Endothelial cell of umbilical vein (primary cell): ENCODE measurements around the gene RTP3. TPM values are rescaled to one million over a fixed set of nuclear protein-coding genes. Genes with fewer than 3 reads are reported as not detected.
A peak's percentile ranks its signal among the peaks of the same experiment; 100 is the strongest.
"Not testable (repeated sequence)": the region's sequence is repeated elsewhere in the genome, so short reads cannot be mapped to it uniquely, and the experiment has no call there.

Source experiments
- BruUV-seq: library from RNA; stranded (reverse); fragments of 400-500 nt; replicated peaks from 2 replicates; lab custom pipeline; 2021; lab: Mats Ljungman, UMichigan
- CTCF ChIA-PET: fragments of 300-600, 350-600 bp; sonication (Branson Sonifier 250); formaldehyde crosslinking; loops from one replicate; lab custom pipeline; 2021; ENCODE audit warnings: antibody characterized with exemption, inconsistent platforms; lab: Charles Lee
- POLR2A ChIA-PET: fragments of 300-600, 350-600 bp; sonication (Branson Sonifier 250); formaldehyde crosslinking; loops from one replicate; lab custom pipeline; 2021; ENCODE audit warnings: antibody characterized with exemption, inconsistent platforms; lab: Charles Lee
- DNase-seq: peaks from one replicate; pipeline ENCODE4 v3.0.0-alpha.2; 2011; ENCODE audit warnings: low read depth, low spot score
- FAIRE-seq: peaks from 2 replicates; lab custom pipeline; 2011; peaks lifted over from hg19 to GRCh38; lab: Jason Lieb, UNC
- H2AFZ ChIP-seq: 2 replicates; pipeline ENCODE4 v1.6.0; 2012; ENCODE audit warnings: low read depth, low read length, control low read depth, inconsistent platforms
- H3K27ac ChIP-seq: 2 replicates; pipeline ENCODE4 v1.5.1; 2011; ENCODE audit warnings: low read depth, mild to moderate bottlenecking, control low read depth, low read length, moderate library complexity; ENCODE audit not compliant: insufficient read depth
- H3K27me3 ChIP-seq, 2 experiments: 2 replicates each; pipeline versions ENCODE4 v1.6.0 to v1.6.1; 2011; ENCODE audit warnings: low read length in 2 of 2, mixed read lengths in 1 of 2; ENCODE audit not compliant: control insufficient read depth in 2 of 2, insufficient read depth in 2 of 2
- H3K36me3 ChIP-seq, 2 experiments: 2 replicates in 1 of 2; 3 replicates in 1 of 2; pipeline ENCODE4 v1.5.1; 2011; ENCODE audit warnings: low read length in 2 of 2, mild to moderate bottlenecking in 1 of 2, moderate library complexity in 1 of 2; ENCODE audit not compliant: control insufficient read depth in 2 of 2, insufficient read depth in 2 of 2; ENCODE audit errors: extremely low read depth in 1 of 2
- H3K4me1 ChIP-seq: 3 replicates; pipeline ENCODE4 v1.5.1; 2011; ENCODE audit warnings: mild to moderate bottlenecking, low read length; ENCODE audit not compliant: control insufficient read depth, insufficient read depth; ENCODE audit errors: extremely low read depth
- H3K4me2 ChIP-seq: 2 replicates; pipeline ENCODE4 v1.6.1; 2011; ENCODE audit warnings: low read length, control low read depth, mixed read lengths; ENCODE audit not compliant: insufficient read depth
- H3K4me3 ChIP-seq, 3 experiments: fragments of 200-600 bp in 1 of 3; sonication (generic), shearing (Covaris generic) in 1 of 3; replicated peaks in 1 of 3; 2 replicates each; pipeline ENCODE4 v1.5.1; 2011 to 2016; ENCODE audit warnings: control low read depth in 3 of 3, low read length in 3 of 3, mild to moderate bottlenecking in 2 of 3, inconsistent platforms in 1 of 3, low read depth in 1 of 3, moderate library complexity in 1 of 3; ENCODE audit not compliant: insufficient read depth in 1 of 3
- H3K79me2 ChIP-seq: 2 replicates; pipeline ENCODE4 v1.6.0; 2012; ENCODE audit warnings: low read length, inconsistent platforms; ENCODE audit not compliant: control insufficient read depth, insufficient read depth
- H3K9ac ChIP-seq: replicated peaks from 2 replicates; pipeline ENCODE3; 2011; ENCODE audit warnings: low read length, control low read depth; ENCODE audit not compliant: insufficient read depth; ENCODE audit errors: extremely low read depth
- H3K9me1 ChIP-seq: replicated peaks from 3 replicates; pipeline ENCODE4 v1.6.0; 2011; ENCODE audit warnings: mild to moderate bottlenecking, low read length; ENCODE audit not compliant: control insufficient read depth, insufficient read depth; ENCODE audit errors: extremely low read depth
- H3K9me3 ChIP-seq: replicated peaks from 2 replicates; pipeline ENCODE4 v1.5.1; 2012; ENCODE audit warnings: low read length, inconsistent platforms; ENCODE audit not compliant: control insufficient read depth, insufficient read depth
- H4K20me1 ChIP-seq: replicated peaks from 2 replicates; pipeline ENCODE3; 2011; ENCODE audit warnings: mild to moderate bottlenecking, low read length; ENCODE audit not compliant: control insufficient read depth, insufficient read depth; ENCODE audit errors: extremely low read depth
- FOS ChIP-seq: IDR thresholded peaks from 2 replicates; pipeline ENCODE4 v1.6.1; 2011; ENCODE audit warnings: mild to moderate bottlenecking, low read length, moderate library complexity, borderline replicate concordance; ENCODE audit not compliant: insufficient read depth
- dilution Hi-C: fragments of 300-500 bp; cut with MboI; formaldehyde crosslinking; loops from one replicate; pipeline ENCODE4 v1.15.0; 2019; ENCODE audit warnings: low sequenced_read_pairs; ENCODE audit not compliant: extremely low pct_ligation_motif_present
- intact Hi-C: fragments of 100-400 bp; cut with micrococcal nuclease; formaldehyde crosslinking; loops from one replicate; pipeline ENCODE4 v1.10.0; 2022
- polyA plus RNA-seq, 4 experiments: library from polyadenylated mRNA; depleted of rRNA in 3 of 4; stranded (reverse) in 3 of 4; unstranded in 1 of 4; fragments of >200 nt; gene quantifications; 2 replicates each; pipeline versions ENCODE4 v1.2.1 to v1.2.3, GENCODE V29; 2011 to 2012; ENCODE audit warnings: missing spikeins in 1 of 4
- total RNA-seq: library from RNA; stranded (reverse); gene quantifications from 2 replicates; pipeline ENCODE4 v1.2.3, GENCODE V29; 2021
- TF ChIP-seq, protein P1 (sequence below), 2 donors: IDR thresholded peaks; 1 replicate in 1 of 2; 2 replicates in 1 of 2; pipeline ENCODE4 v1.5.1; 2011; ENCODE audit warnings: low read length in 2 of 2, mild to moderate bottlenecking in 2 of 2, moderate library complexity in 2 of 2, control low read depth in 1 of 2, inconsistent platforms in 1 of 2, low read depth in 1 of 2; ENCODE audit not compliant: insufficient read depth in 1 of 2; ENCODE audit errors: extremely low read depth in 1 of 2

RTP3 gene
- total and polyA plus RNA-seq, 2 donors (not counting 3 experiments of a cell fraction or from before 2014, with no cell fraction given) = 0.06 TPM; not detected in 1

DNA sequence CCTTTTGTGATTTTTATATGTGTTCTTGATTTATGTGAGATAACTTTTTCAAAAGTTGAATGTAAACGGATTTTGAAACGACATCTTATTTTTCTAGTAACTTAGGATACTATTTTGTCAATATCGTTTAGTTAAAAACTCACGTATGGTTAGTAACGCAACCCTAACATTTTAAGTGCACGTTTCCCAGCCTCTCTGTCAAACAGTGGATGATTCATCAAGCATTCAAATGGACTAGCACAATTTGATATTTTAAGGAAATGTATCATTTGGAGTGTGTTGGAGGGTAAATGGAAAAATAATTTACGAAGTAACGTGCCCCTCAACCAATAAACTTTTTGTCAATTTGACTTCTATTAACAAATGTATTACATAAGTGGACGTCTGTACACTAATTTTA, 23.3 kb downstream of the RTP3 start:
- BruUV-seq = no TSS peak
- TF ChIP-seq FOS = peak; percentile 80
- TF ChIP-seq, protein P1, sequence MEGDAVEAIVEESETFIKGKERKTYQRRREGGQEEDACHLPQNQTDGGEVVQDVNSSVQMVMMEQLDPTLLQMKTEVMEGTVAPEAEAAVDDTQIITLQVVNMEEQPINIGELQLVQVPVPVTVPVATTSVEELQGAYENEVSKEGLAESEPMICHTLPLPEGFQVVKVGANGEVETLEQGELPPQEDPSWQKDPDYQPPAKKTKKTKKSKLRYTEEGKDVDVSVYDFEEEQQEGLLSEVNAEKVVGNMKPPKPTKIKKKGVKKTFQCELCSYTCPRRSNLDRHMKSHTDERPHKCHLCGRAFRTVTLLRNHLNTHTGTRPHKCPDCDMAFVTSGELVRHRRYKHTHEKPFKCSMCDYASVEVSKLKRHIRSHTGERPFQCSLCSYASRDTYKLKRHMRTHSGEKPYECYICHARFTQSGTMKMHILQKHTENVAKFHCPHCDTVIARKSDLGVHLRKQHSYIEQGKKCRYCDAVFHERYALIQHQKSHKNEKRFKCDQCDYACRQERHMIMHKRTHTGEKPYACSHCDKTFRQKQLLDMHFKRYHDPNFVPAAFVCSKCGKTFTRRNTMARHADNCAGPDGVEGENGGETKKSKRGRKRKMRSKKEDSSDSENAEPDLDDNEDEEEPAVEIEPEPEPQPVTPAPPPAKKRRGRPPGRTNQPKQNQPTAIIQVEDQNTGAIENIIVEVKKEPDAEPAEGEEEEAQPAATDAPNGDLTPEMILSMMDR (IDR thresholded peaks at IDR 0.05; ENCODE audit: extremely low read depth in 1 of 2, insufficient read depth in 1 of 2, low read depth in 1 of 2, low read length in 2 of 2) = no peak
- H3K9me1 ChIP-seq = no peaks in the 10 kb centered on the region
- H3K27ac ChIP-seq = peak overlapping the region; percentile 89
- dilution Hi-C loops = no loop called here
- peak overlapping the region; percentile 96 for H3K4me2 ChIP-seq
- DNase-seq (peak; percentile 43), FAIRE-seq (peak; percentile 15)
- POLR2A ChIA-PET = no interaction called here
- peak overlapping the region in 2 of 3 experiments; percentile 57 to 80 for H3K4me3 ChIP-seq
- peak overlapping the region; percentile 92 for H2AFZ ChIP-seq
- CTCF ChIA-PET = interaction anchor here (1.1 to 2.5 kb wide), 4 partner anchors 18 to 37 kb away, joined by 4 to 12 read pairs (median 7); no protein-coding TSS in a partner anchor
- no peaks in the 10 kb centered on the region for H3K9me3 ChIP-seq
- H3K9ac ChIP-seq = peak overlapping the region; percentile 73
- no peaks in the 10 kb centered on the region for H4K20me1 ChIP-seq
- no peaks in the 10 kb centered on the region for H3K27me3 ChIP-seq
- no peaks in the 10 kb centered on the region for H3K79me2 ChIP-seq
- intact Hi-C loops = no loop called here
- H3K36me3 ChIP-seq = no peaks in the 10 kb centered on the region
- H3K4me1 ChIP-seq = peaks cover 36% of the 10 kb centered on the region

DNA sequence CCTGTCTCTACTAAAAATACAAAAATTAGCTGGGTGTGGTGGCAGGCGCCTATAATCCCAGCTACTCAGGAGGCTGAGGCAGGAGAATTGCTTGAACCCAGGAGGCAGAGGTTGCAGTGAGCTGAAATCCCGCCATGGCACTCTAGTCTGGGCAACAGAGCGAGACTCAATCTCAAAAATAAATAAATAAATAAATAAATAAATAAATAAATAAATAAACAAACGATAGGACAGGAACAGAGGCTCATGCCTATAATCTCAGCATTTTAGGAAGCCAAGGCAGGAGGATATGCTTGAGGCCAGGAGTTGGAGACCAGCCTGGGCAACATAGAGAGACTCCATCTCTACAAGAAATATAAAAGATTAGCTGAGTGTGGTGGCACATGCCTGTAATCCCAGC, 24.4 kb downstream of the RTP3 start:
- CTCF ChIA-PET = interaction anchor here (1.6 to 2.1 kb wide), 2 partner anchors 17 to 33 kb away, joined by 4 to 10 read pairs; no protein-coding TSS in a partner anchor
- intact Hi-C loops, FAIRE-seq, H3K9me3 ChIP-seq, H3K4me2 ChIP-seq, H3K27ac ChIP-seq, H2AFZ ChIP-seq, H3K36me3 ChIP-seq, H3K79me2 ChIP-seq, H3K27me3 ChIP-seq, DNase-seq, H3K4me3 ChIP-seq, H4K20me1 ChIP-seq, dilution Hi-C loops, H3K9ac ChIP-seq, H3K9me1 ChIP-seq, BruUV-seq: not testable (repeated sequence)
- POLR2A ChIA-PET = interaction anchor here (0.6 kb wide), 1 partner anchor 56 kb away, joined by 5 read pairs; no protein-coding TSS in a partner anchor
- H3K4me1 ChIP-seq = peaks cover 26% of the 10 kb centered on the region
